NK-92 treated with Interleukin-12 subunit alpha and Interleukin-12 subunit beta, amount 100 ng/mL, for 24 hours (cell line): ENCODE measurements around the gene TCF19.

Source experiments
- DNase-seq: peaks from one replicate; lab custom pipeline; 2025; lab: John Stamatoyannopoulos, UW

The TCF19 gene

DNA sequence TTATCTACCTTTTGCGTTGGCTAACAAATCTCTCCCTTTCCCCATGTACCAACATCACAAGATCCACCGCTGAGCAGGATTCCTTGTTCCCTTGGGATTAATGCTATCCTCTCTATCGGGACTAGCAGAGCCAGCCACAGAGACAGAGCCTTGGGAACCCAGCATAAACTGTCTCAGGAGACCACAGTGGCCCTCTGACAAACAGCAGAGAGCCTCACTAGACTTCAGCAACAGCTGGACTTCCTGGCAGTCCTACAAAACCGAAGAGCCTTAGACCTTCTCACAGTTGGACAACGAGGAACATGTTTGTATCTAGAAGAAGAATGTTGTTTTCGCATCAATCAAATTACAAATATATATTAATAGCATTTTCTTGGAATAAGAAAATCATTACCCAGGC, 51.7 kb downstream of the TCF19 start:
- no peak for DNase-seq

DNA sequence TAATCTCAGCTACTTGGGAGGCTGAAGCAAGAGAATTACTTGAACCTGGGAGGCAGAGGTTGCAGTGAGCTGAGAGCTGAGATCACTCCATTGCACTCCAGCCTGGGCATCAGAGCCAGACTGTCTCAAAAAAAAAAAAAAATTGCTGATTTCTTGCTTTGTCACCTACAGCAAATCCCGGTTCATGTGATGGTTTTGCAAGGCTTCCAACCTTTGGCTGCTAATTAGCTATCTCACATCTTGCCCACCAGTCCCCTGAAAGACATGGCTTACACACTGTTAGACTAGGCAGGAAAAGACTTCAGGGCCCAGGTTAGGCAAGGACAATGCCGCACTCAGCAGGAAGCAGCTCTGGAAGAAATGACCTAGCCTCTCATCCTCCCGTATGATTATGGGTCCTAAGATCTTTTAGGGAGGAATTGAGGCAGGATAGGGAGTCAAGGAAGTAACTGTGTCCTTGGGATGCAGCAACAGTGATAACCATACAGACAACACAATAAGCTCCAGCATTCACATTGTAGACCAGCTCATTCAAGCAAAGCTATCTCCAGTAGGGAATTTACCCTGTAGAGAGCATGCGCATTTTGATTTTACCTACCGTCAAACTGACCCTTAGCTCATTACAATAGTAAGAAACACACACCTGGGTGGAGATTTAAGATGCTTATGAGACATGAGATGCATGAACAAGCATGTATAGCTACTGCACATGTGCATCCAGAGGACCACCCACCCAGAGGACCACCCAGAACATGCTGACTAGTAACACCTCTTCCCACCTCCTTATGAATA, 52.5 kb downstream of the TCF19 start:
- no peak for DNase-seq
